ENCODE results near the gene TEX55.
"Not testable (repeated sequence)": the region's sequence is repeated elsewhere in the genome, so short reads cannot be mapped to it uniquely, and the experiment has no call there.

Gene TEX55

DNA sequence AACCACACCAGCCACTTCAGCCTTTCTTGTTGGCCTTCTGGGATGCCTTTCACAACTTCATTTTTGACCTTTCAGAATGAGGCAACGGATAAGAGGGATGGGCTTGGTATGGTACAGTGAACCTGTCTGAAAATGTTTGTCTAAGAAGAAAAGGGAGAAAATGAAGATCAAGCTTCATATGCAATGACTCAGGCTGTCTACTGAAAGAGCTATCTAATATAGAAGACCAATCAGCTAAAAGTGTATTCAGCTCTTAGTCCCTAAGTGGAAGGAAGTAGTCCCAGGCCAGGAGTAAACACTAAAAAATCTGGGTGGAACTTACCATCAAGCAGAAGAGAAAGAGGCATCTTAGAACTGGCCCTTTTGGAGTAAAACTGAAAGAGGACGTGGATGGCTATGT, 15.3 kb downstream of the TEX55 start:
- DNase-seq = no peak

DNA sequence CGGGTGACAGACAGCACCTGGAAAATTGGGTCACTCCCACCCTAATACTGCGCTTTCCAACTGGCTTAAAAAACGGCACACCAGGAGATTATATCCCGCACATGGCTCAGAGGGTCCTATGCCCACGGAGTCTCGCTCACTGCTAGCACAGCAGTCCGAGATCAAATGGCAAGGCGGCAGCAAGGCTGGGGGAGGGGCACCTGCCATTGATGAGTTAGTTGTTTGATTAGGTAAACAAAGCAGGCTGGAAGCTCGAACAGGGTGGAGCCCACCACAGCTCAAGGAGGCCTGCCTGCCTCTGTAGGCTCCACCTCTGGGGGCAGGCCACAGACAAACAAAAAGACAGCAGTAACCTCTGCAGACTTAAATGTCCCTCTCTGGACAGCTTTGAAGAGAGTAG, 18.8 kb downstream of the TEX55 start:
- not testable (repeated sequence) for DNase-seq

- DNase-seq = no peak
These were observed 24.9 kb downstream of the TEX55 start for GRCh38 chr3:119170821-119171220.

- DNase-seq = no peak
These were observed 27.4 kb downstream of the TEX55 start, which contains the start of gene UPK1B for GRCh38 chr3:119173325-119173724. TSS of gene UPK1B (plus strand) at chr3:119173598. CDS start at chr3:119186742, 13,144 bp downstream.

GRCh38 chr3:119175872-119176756, 30.1 kb downstream of the TEX55 start:
- no peak for DNase-seq

GRCh38 chr3:119176778-119177177, 30.8 kb downstream of the TEX55 start:
- no peak for DNase-seq

GRCh38 chr3:119177321-119177720, 31.4 kb downstream of the TEX55 start:
- DNase-seq = no peak

- no peak for DNase-seq
These were observed 35.8 kb downstream of the TEX55 start for GRCh38 chr3:119181765-119182164.

GRCh38 chr3:119184111-119184510, 38.1 kb downstream of the TEX55 start:
- no peak for DNase-seq

DNA sequence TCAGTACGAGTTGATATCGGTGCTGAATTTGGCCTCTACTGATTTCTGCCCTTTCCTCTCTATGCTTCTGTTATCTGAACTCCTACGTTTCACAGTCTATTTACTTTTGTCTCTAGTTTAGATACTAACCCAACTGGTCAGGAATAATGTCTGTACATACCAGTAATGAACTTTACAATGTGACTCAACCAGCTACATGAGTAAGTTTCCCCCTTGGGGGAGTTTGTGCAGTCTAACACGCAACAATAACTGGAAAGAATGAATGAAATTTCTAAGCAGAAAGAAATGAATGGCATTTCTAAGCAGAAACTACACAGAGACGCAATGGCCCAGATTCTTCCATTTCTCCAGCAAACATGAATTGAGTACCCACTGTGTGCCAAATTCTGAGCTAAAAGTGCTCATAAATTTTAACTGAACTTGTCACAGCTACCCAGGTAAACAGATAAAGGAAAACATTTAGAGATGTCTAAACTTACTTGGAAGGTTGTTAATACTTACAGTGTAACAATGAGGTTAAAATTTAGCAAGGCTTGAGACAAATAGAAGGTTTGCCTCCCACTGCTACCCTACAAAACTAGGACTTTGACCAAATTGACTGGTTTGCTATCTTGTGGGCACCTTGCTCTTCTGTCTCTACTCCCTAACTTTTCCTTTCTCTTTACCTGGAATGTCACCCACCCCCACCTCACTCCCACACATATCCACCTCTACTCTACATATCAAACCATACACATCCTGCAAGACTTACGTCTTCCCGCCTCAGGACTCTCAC, 39.0 kb downstream of the TEX55 start:
- no peak for DNase-seq

GRCh38 chr3:119187266-119187665, 41.3 kb downstream of the TEX55 start:
- no peak for DNase-seq

- DNase-seq = no peak
These were observed 45.8 kb downstream of the TEX55 start for GRCh38 chr3:119191800-119192199.

DNA sequence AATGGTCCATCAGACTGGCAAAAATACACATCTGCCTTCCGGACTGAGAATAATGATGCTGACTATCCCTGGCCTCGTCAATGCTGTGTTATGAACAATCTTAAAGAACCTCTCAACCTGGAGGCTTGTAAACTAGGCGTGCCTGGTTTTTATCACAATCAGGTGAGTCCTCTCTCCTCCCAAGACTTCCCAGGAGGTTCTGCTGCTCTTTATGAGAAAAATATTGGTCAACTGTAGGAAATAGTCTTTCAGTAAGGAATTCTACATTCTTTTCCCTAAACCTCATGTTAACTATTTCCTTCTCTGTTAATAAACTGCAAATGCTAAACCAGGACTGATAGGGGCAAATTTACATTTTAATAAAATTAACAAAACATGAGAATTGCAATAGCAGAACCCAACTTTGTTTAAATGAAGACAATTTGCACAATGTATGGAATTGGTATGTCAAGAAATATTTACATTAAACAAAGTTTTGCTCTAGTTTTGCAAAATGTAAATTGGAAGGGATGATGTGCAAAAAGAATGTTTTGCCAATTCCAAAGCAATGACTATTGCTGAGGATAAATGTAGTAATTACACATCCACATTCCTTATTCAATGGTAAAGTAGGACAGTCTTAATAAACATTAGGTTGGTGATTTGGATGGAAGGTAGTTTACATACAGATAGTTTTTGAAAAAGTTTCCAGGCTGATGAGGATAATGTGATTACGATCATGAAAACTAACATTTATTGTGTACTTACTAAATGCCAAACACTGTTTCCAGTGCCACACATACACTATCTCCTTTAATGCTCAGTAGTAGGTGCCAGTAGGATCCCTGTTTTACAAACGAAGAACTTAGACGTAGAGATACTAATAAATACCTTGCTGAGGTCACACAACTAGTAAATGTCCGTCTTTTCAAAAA, 48.5 kb downstream of the TEX55 start:
- DNase-seq = no peak

DNA sequence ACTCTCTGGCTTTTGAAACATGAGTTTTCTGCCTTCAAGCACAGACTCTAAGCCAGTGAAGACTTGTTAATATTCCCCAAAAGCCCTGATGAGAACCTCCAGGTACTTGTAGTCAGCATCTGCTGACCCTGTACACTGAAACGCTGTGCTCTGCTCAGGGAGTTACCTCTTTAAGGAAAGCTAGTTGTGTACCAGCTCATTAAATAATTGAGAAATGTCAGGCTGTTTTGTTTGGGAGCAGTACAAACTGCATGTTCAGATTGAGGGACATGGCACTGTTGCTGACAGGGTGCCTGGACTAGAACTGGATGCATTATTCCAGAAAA, 49.1 kb downstream of the TEX55 start:
- DNase-seq = no peak

- no peak for DNase-seq
These were observed 49.9 kb downstream of the TEX55 start for GRCh38 chr3:119195911-119196310.

Measured in CD4-positive, alpha-beta T cell treated with Interleukin-15 for 1 hour (primary cell).